Hepatocyte (in vitro differentiated cells): ENCODE results near the gene FAM217B. TPM values are rescaled to one million over a fixed set of nuclear protein-coding genes. Genes with fewer than 3 reads are reported as not detected.

Source experiments
- DNase-seq: peaks from one replicate; pipeline ENCODE4 v3.0.0-alpha.2; 2016; ENCODE audit warnings: low spot score
- H2AFZ ChIP-seq: fragments of 200-600 bp; sonication (generic); 2 replicates; pipeline ENCODE4 v1.6.0; 2016; ENCODE audit warnings: antibody characterized with exemption, mild to moderate bottlenecking
- H3K27ac ChIP-seq: fragments of 200-600 bp; sonication (generic); 2 replicates; pipeline ENCODE4 v1.5.1; 2016; ENCODE audit warnings: mild to moderate bottlenecking
- H3K27me3 ChIP-seq: fragments of 200-600 bp; sonication (generic); 2 replicates; pipeline ENCODE4 v1.6.1; 2016
- H3K36me3 ChIP-seq: fragments of 200-600 bp; sonication (generic); replicated peaks from 2 replicates; pipeline ENCODE4 v1.5.1; 2016; ENCODE audit warnings: low read depth; ENCODE audit not compliant: insufficient read depth
- H3K4me1 ChIP-seq: fragments of 200-600 bp; sonication (generic); 2 replicates; pipeline ENCODE4 v1.5.1; 2016; ENCODE audit warnings: mild to moderate bottlenecking, moderate library complexity; ENCODE audit not compliant: insufficient read depth
- H3K4me2 ChIP-seq: fragments of 200-600 bp; sonication (generic); 2 replicates; pipeline ENCODE4 v1.6.0; 2016
- H3K4me3 ChIP-seq: fragments of 200-600 bp; sonication (generic); 2 replicates; pipeline ENCODE4 v1.5.1; 2016; ENCODE audit warnings: mild to moderate bottlenecking
- H3K79me2 ChIP-seq: fragments of 200-600 bp; sonication (generic); 2 replicates; pipeline ENCODE4 v1.6.0; 2017; ENCODE audit warnings: mild to moderate bottlenecking
- H3K9me2 ChIP-seq: fragments of 200-600 bp; sonication (generic); replicated peaks from 2 replicates; pipeline ENCODE4 v1.6.0; 2017; ENCODE audit warnings: mild to moderate bottlenecking; ENCODE audit not compliant: insufficient read depth
- H3K9me3 ChIP-seq: fragments of 200-600 bp; sonication (generic); 2 replicates; pipeline ENCODE4 v1.5.1; 2016; ENCODE audit warnings: low read depth, mild to moderate bottlenecking
- H4K20me1 ChIP-seq: fragments of 200-600 bp; sonication (generic); 2 replicates; pipeline ENCODE4 v1.6.0; 2016; ENCODE audit warnings: mild to moderate bottlenecking; ENCODE audit not compliant: insufficient read depth, poor library complexity, severe bottlenecking
- EZH2 ChIP-seq: fragments of 200-600 bp; sonication (generic); IDR thresholded peaks from 2 replicates; pipeline ENCODE4 v1.6.1; 2016; ENCODE audit warnings: antibody characterized with exemption, mild to moderate bottlenecking, borderline replicate concordance
- EZH2phosphoT487 ChIP-seq: fragments of 200-600 bp; sonication (generic); IDR thresholded peaks from one replicate; pipeline ENCODE4 v1.6.1; 2018; ENCODE audit warnings: antibody characterized with exemption, mild to moderate bottlenecking, low read depth, moderate library complexity; ENCODE audit not compliant: unreplicated experiment, severe bottlenecking
- WGBS: methylation state at CpG from one replicate; pipeline ENCODE4 v1.1.6; 2016; ENCODE audit warnings: low lambda C conversion rate; ENCODE audit errors: missing lambda C conversion rate; 5-methylcytosine and 5-hydroxymethylcytosine counted together
- polyA plus RNA-seq: library from polyadenylated mRNA; unstranded; fragments of >200 nt; fragmentation: Nextera tagmentation; extraction: Ambion mirVana; gene quantifications from 2 replicates; pipeline ENCODE4 v1.2.1, GENCODE V29; 2016
- total RNA-seq: library from RNA; depleted of rRNA; stranded (reverse); fragments of >200 nt; gene quantifications from 2 replicates; pipeline ENCODE4 v1.2.3, GENCODE V29; 2014
- TF ChIP-seq, protein P1 (sequence below): fragments of 200-600 bp; sonication (generic); IDR thresholded peaks from 2 replicates; pipeline ENCODE4 v1.5.1; 2016; ENCODE audit warnings: antibody characterized with exemption, mild to moderate bottlenecking; ENCODE audit not compliant: poor library complexity

Gene FAM217B
- total and polyA plus RNA-seq, 2 experiments from 2014 or later, result 14.7 to 15.2 TPM

GRCh38 chr20:59958123-59958522, 17.9 kb downstream of the FAM217B start, which contains the start of gene CDH26:
Gene CDH26, plus strand, starts transcription at chr20:59958423. Its CDS starts 304 bp downstream, at chr20:59958727.
- Histone ChIP-seq H3K9me2 (no peaks in the 10 kb centered on the region), H3K27ac (no peak within 1 kb of the TSS), H2AFZ (no peak within 1 kb of the TSS), H4K20me1 (no peaks in the 10 kb centered on the region), H3K4me1 (peaks cover 5% of the 10 kb centered on the region), H3K4me3 (no peak within 1 kb of the TSS), H3K4me2 (peak within 1 kb of the TSS; percentile 62), H3K36me3 (no peaks in the 10 kb centered on the region), H3K27me3 (no peaks in the 10 kb centered on the region), H3K9me3 (no peaks in the 10 kb centered on the region), H3K79me2 (no peaks in the 10 kb centered on the region)
- TF ChIP-seq, protein P1, sequence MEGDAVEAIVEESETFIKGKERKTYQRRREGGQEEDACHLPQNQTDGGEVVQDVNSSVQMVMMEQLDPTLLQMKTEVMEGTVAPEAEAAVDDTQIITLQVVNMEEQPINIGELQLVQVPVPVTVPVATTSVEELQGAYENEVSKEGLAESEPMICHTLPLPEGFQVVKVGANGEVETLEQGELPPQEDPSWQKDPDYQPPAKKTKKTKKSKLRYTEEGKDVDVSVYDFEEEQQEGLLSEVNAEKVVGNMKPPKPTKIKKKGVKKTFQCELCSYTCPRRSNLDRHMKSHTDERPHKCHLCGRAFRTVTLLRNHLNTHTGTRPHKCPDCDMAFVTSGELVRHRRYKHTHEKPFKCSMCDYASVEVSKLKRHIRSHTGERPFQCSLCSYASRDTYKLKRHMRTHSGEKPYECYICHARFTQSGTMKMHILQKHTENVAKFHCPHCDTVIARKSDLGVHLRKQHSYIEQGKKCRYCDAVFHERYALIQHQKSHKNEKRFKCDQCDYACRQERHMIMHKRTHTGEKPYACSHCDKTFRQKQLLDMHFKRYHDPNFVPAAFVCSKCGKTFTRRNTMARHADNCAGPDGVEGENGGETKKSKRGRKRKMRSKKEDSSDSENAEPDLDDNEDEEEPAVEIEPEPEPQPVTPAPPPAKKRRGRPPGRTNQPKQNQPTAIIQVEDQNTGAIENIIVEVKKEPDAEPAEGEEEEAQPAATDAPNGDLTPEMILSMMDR, result no peak
- TF ChIP-seq EZH2phosphoT487 (no peak), EZH2 (no peak)
- DNase-seq, result no peak
- WGBS, result 50% methylated on average over 5 of the region's 5 CpGs

GRCh38 chr20:59958626-59959025, 18.4 kb downstream of the FAM217B start:
- peaks cover 5% of the 10 kb centered on the region for H3K4me1 ChIP-seq
- H3K9me3 ChIP-seq, result no peaks in the 10 kb centered on the region
- H4K20me1 ChIP-seq, result no peaks in the 10 kb centered on the region
- H3K4me2 ChIP-seq, result peak overlapping the region; percentile 62
- no peaks in the 10 kb centered on the region for H3K36me3 ChIP-seq
- 51% methylated on average over 4 of the region's 4 CpGs for WGBS
- DNase-seq, result no peak
- H3K79me2 ChIP-seq, result no peaks in the 10 kb centered on the region
- H3K9me2 ChIP-seq, result no peaks in the 10 kb centered on the region
- H3K27me3 ChIP-seq, result no peaks in the 10 kb centered on the region
- no peak overlapping the region for H3K4me3 ChIP-seq
- no peak overlapping the region for H3K27ac ChIP-seq
- no peak overlapping the region for H2AFZ ChIP-seq
- TF ChIP-seq EZH2phosphoT487, result no peak
- no peak for TF ChIP-seq EZH2
- TF ChIP-seq, protein P1, result no peak

- DNase-seq, result no peak
- H2AFZ ChIP-seq, result no peak overlapping the region
Measured at GRCh38 chr20:59961423-59961822, 21.2 kb downstream of the FAM217B start.

More at GRCh38 chr20:59961423-59961822, 21.2 kb downstream of the FAM217B start:
- TF ChIP-seq, protein P1, result no peak
- TF ChIP-seq EZH2 (no peak), EZH2phosphoT487 (no peak)
- H3K4me1 ChIP-seq, result peaks cover 5% of the 10 kb centered on the region
- no peak overlapping the region for H3K4me3 ChIP-seq
- WGBS, result 76% methylated on average over 2 of the region's 2 CpGs
- no peaks in the 10 kb centered on the region for H3K79me2 ChIP-seq
- no peak overlapping the region for H3K4me2 ChIP-seq
- H3K27me3 ChIP-seq, result no peaks in the 10 kb centered on the region
- no peaks in the 10 kb centered on the region for H3K36me3 ChIP-seq
- no peaks in the 10 kb centered on the region for H3K9me3 ChIP-seq
- H3K27ac ChIP-seq, result no peak overlapping the region
- no peaks in the 10 kb centered on the region for H4K20me1 ChIP-seq
- no peaks in the 10 kb centered on the region for H3K9me2 ChIP-seq
